ENCODE measurements around the gene RANBP9. TPM values are rescaled to one million over a fixed set of nuclear protein-coding genes. Genes with fewer than 3 reads are reported as not detected.

Gene RANBP9
- 50.2 TPM for total RNA-seq (ENCODE audit: unreplicated experiment)
- long read RNA-seq, partial matches to known transcripts: 0 of 4 reads
- long read RNA-seq, other reads (novel, unspliced or antisense): 3 of 4 reads

DNA sequence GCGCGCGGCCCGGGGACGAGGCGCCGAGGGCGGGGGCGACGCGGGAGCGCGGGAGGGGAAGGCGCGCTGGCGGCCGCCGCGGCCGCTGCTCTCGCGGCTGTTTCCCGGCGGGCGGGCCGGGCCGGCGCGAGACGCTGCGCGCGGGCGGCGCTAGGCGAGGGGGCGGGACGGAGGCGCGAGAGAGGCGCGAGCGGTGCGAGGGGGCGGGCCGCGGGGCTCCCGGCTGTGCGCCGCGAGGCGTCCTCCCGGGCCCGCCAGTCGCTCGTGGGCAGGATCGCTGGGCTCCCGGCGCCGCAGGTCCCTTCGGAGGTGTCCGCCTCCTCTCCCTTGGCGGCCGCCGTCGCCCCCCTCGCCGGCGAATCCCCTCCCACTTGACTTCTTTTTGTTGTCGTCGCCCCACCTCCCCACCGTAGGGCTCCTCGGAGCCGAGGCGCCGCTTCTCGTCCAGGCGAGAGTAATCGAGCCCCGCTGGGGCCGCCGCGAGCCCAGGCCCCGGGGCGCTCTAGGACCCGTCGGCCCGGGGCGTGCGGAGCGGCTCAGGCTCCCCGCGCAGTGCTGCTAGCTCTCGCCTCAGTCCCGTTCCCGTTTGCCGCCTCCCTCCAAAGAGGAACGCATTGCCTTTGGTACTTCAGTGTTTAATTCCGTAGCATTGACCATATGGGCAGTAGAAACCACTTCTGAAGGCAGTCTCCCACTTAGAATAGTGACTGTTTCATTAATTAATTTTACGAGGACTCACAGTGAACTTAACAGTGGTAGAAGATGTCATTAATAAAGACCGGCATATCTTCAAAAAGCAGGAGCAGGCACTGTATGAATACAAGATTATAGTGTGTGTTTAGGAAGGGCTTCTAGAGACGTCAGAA is at the start of gene RANBP9:
RANBP9 (minus strand) TSS at position 103 of the 866 bp plus-strand sequence. CDS start 330 bp downstream, outside the sequence.
- peak within 1 kb of the TSS; percentile 94 for H3K27ac Mint-ChIP-seq (ENCODE audit: unreplicated experiment)
- peak within 1 kb of the TSS; percentile 97 for H3K4me3 Mint-ChIP-seq (ENCODE audit: unreplicated experiment)
- H3K4me1 Mint-ChIP-seq (ENCODE audit: low read depth, unreplicated experiment): peaks cover 16% of the 10 kb centered on the region
- peak; percentile 89 for DNase-seq
- H3K27me3 Mint-ChIP-seq (ENCODE audit: unreplicated experiment): peaks cover 2% of the 10 kb centered on the region
- H3K9me3 Mint-ChIP-seq (ENCODE audit: unreplicated experiment): peaks cover 9% of the 10 kb centered on the region
- no peak for TF ChIP-seq CTCF (IDR thresholded peaks at IDR 0.05; ENCODE audit: partially characterized antibody, unreplicated experiment)
- peaks cover 10% of the 10 kb centered on the region for H3K36me3 Mint-ChIP-seq (ENCODE audit: unreplicated experiment)

DNA sequence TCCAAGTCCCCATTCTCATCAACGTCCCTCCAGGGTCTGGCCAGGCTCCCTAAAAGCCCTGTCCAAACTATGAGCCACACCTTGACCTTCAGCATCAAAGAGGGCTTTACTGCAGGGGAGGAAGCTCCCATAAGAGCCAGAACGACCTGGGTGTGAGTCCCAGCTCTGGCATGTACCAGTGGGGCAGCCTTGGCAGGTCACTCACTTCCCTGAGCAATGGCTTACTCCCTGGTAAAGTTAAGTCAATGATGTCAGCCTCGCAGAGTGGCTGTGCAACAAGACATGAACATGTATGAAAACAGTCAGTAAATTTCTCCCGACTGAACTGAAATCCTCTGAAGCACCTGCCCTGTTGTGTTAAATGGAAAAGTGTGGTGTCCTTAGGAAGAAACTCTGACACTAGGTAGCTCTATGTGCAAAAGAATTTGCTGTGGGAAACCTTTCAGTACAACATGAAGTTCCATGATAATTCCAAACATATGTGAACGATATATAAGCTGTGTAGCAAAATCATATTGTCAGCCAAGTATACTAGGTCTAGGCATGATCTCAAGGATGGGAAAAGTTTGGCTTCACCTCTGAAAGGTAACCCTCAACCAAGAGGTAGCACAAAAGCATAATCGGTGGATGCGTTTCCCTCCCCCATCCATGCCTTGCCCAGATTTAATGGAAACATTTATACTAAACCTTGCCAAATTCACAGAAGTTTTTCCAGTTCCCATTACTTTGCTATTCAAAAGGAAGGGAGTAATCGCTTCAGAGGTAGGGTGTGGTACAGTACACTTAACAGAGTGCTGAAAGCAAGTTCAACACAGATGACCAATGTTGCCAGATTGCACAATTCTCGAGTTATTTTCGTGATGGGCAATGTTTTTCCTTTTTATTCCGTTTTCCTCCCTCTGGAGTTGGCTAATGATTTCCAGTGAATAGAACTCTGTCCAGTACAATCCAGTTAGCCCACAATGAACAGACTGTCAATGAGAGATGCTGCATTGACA is 49.0 kb upstream of the RANBP9 start:
- Mint-ChIP-seq H3K4me3 (ENCODE audit: unreplicated experiment) (no peak overlapping the region), H3K36me3 (ENCODE audit: unreplicated experiment) (no peaks in the 10 kb centered on the region), H3K4me1 (ENCODE audit: low read depth, unreplicated experiment) (peaks cover 2% of the 10 kb centered on the region), H3K27me3 (ENCODE audit: unreplicated experiment) (peaks cover 2% of the 10 kb centered on the region), H3K9me3 (ENCODE audit: unreplicated experiment) (peaks cover 1% of the 10 kb centered on the region), H3K27ac (ENCODE audit: unreplicated experiment) (no peak overlapping the region)
- TF ChIP-seq CTCF (IDR thresholded peaks at IDR 0.05; ENCODE audit: partially characterized antibody, unreplicated experiment): no peak
- no peak for DNase-seq

GRCh38 chr6:13759025-13759424 is 47.4 kb upstream of the RANBP9 start:
- no peak for DNase-seq
- H3K27me3 Mint-ChIP-seq (ENCODE audit: unreplicated experiment): peaks cover 3% of the 10 kb centered on the region
- no peak overlapping the region for H3K27ac Mint-ChIP-seq (ENCODE audit: unreplicated experiment)
- H3K4me1 Mint-ChIP-seq (ENCODE audit: low read depth, unreplicated experiment): no peaks in the 10 kb centered on the region
- peaks cover 1% of the 10 kb centered on the region for H3K9me3 Mint-ChIP-seq (ENCODE audit: unreplicated experiment)
- no peak for TF ChIP-seq CTCF (IDR thresholded peaks at IDR 0.05; ENCODE audit: partially characterized antibody, unreplicated experiment)
- H3K4me3 Mint-ChIP-seq (ENCODE audit: unreplicated experiment): no peak overlapping the region
- H3K36me3 Mint-ChIP-seq (ENCODE audit: unreplicated experiment): no peaks in the 10 kb centered on the region

GRCh38 chr6:13754644-13755043 is 43.0 kb upstream of the RANBP9 start:
- Mint-ChIP-seq H3K4me1 (ENCODE audit: low read depth, unreplicated experiment) (no peaks in the 10 kb centered on the region), H3K4me3 (ENCODE audit: unreplicated experiment) (no peak overlapping the region), H3K27ac (ENCODE audit: unreplicated experiment) (no peak overlapping the region), H3K9me3 (ENCODE audit: unreplicated experiment) (peaks cover 1% of the 10 kb centered on the region), H3K27me3 (ENCODE audit: unreplicated experiment) (peaks cover 3% of the 10 kb centered on the region), H3K36me3 (ENCODE audit: unreplicated experiment) (no peaks in the 10 kb centered on the region)
- no peak for DNase-seq
- TF ChIP-seq CTCF (IDR thresholded peaks at IDR 0.05; ENCODE audit: partially characterized antibody, unreplicated experiment): no peak

Data from glutamatergic neuron (in vitro differentiated cells).